Cardiac muscle cell (in vitro differentiated cells and primary cell): ENCODE results near the gene HINT3. TPM values are rescaled to one million over a fixed set of nuclear protein-coding genes. Genes with fewer than 3 reads are reported as not detected.
"Not testable (repeated sequence)": the region's sequence is repeated elsewhere in the genome, so short reads cannot be mapped to it uniquely, and the experiment has no call there.

Experiments used
- DNase-seq, 2 donors: peaks; one replicate each; pipeline versions ENCODE4 v3.0.0 to v3.0.0-alpha.2; 2010 to 2017; ENCODE audit warnings: low read depth in 1 of 2, low spot score in 1 of 2
- H3K27ac ChIP-seq: fragments of 200-600 bp; sonication (generic); 2 replicates; pipeline ENCODE4 v1.5.1; 2016
- H3K27me3 ChIP-seq: fragments of 200-600 bp; sonication (generic); 2 replicates; pipeline ENCODE4 v1.6.0; 2016; ENCODE audit warnings: control low read depth
- H3K36me3 ChIP-seq: fragments of 200-600 bp; sonication (generic); 2 replicates; pipeline ENCODE4 v1.5.1; 2016; ENCODE audit warnings: control low read depth
- H3K4me1 ChIP-seq: fragments of 200-600 bp; sonication (generic); 2 replicates; pipeline ENCODE4 v1.8.1; 2017; ENCODE audit warnings: low read depth, mild to moderate bottlenecking, mixed run types
- H3K4me3 ChIP-seq: fragments of 200-600 bp; sonication (generic); 2 replicates; pipeline ENCODE4 v1.5.1; 2016; ENCODE audit warnings: mild to moderate bottlenecking
- H3K9me3 ChIP-seq: fragments of 200-600 bp; sonication (generic); 2 replicates; pipeline ENCODE4 v1.5.1; 2017; ENCODE audit warnings: low read depth, mild to moderate bottlenecking, control low read depth
- polyA plus RNA-seq: library from polyadenylated mRNA; unstranded; fragments of >200 nt; fragmentation: Nextera tagmentation; extraction: Ambion mirVana; gene quantifications from 2 replicates; pipeline ENCODE4 v1.2.1, GENCODE V29; 2016
- total RNA-seq: library from RNA; depleted of rRNA; stranded (reverse); fragments of >200 nt; gene quantifications from 2 replicates; pipeline ENCODE4 v1.2.3, GENCODE V29; 2016
- TF ChIP-seq, protein P1 (sequence below): IDR thresholded peaks from 2 replicates; pipeline ENCODE4 v1.5.1; 2012; ENCODE audit warnings: low read depth, mild to moderate bottlenecking, low read length

The HINT3 gene
- total and polyA plus RNA-seq, 2 experiments from 2014 or later: 30.8 to 43.3 TPM

GRCh38 chr6:125931733-125932450 is 24.7 kb upstream of the HINT3 start:
- Histone ChIP-seq H3K4me1 (no peaks in the 10 kb centered on the region), H3K4me3 (no peak overlapping the region), H3K36me3 (peaks cover 3% of the 10 kb centered on the region), H3K27ac (no peak overlapping the region), H3K9me3 (no peaks in the 10 kb centered on the region), H3K27me3 (no peaks in the 10 kb centered on the region)
- TF ChIP-seq, protein P1, sequence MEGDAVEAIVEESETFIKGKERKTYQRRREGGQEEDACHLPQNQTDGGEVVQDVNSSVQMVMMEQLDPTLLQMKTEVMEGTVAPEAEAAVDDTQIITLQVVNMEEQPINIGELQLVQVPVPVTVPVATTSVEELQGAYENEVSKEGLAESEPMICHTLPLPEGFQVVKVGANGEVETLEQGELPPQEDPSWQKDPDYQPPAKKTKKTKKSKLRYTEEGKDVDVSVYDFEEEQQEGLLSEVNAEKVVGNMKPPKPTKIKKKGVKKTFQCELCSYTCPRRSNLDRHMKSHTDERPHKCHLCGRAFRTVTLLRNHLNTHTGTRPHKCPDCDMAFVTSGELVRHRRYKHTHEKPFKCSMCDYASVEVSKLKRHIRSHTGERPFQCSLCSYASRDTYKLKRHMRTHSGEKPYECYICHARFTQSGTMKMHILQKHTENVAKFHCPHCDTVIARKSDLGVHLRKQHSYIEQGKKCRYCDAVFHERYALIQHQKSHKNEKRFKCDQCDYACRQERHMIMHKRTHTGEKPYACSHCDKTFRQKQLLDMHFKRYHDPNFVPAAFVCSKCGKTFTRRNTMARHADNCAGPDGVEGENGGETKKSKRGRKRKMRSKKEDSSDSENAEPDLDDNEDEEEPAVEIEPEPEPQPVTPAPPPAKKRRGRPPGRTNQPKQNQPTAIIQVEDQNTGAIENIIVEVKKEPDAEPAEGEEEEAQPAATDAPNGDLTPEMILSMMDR: no peak
- no peak for DNase-seq

GRCh38 chr6:125932451-125932795 is 24.1 kb upstream of the HINT3 start:
- TF ChIP-seq, protein P1: no peak
- Histone ChIP-seq H3K4me1 (no peaks in the 10 kb centered on the region), H3K9me3 (no peaks in the 10 kb centered on the region), H3K4me3 (no peak overlapping the region), H3K27me3 (no peaks in the 10 kb centered on the region), H3K36me3 (peaks cover 3% of the 10 kb centered on the region), H3K27ac (no peak overlapping the region)
- no peak for DNase-seq

- not testable (repeated sequence) for H3K4me1 ChIP-seq, H3K27me3 ChIP-seq, H3K9me3 ChIP-seq, H3K36me3 ChIP-seq, DNase-seq, H3K4me3 ChIP-seq, H3K27ac ChIP-seq
Observed at GRCh38 chr6:125935520-125935919, 21.1 kb upstream of the HINT3 start.

- TF ChIP-seq, protein P1: no peak
- H3K36me3 ChIP-seq: no peaks in the 10 kb centered on the region
- H3K27ac ChIP-seq: no peak overlapping the region
- H3K4me1 ChIP-seq: peaks cover under 1% of the 10 kb centered on the region
- no peaks in the 10 kb centered on the region for H3K9me3 ChIP-seq
- no peak overlapping the region for H3K4me3 ChIP-seq
- H3K27me3 ChIP-seq: no peaks in the 10 kb centered on the region
- no peak for DNase-seq
Observed at GRCh38 chr6:125939026-125939425, 17.5 kb upstream of the HINT3 start.

DNA sequence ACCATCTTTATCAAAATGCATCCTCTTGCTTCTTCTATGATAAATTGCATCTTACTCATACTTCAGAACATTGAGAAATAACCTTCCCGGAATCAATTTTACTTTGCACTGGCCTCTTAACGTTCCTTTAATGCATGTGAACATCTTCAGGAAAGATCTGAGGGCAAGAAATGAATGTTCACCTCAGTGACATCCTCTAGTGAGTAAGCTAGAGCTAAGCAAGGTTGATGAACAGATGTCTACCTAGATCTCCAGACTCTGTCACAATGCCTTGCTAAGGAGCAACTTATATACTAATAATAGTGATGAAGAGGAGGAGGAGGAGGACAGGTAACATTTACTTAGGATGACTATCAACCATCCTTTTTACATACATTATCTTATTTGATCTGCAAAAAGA is 16.8 kb upstream of the HINT3 start:
- H3K4me3 ChIP-seq: no peak overlapping the region
- H3K9me3 ChIP-seq: no peaks in the 10 kb centered on the region
- H3K27me3 ChIP-seq: no peaks in the 10 kb centered on the region
- TF ChIP-seq, protein P1: no peak
- no peak for DNase-seq
- H3K4me1 ChIP-seq: peaks cover 8% of the 10 kb centered on the region
- H3K36me3 ChIP-seq: no peaks in the 10 kb centered on the region
- no peak overlapping the region for H3K27ac ChIP-seq

DNA sequence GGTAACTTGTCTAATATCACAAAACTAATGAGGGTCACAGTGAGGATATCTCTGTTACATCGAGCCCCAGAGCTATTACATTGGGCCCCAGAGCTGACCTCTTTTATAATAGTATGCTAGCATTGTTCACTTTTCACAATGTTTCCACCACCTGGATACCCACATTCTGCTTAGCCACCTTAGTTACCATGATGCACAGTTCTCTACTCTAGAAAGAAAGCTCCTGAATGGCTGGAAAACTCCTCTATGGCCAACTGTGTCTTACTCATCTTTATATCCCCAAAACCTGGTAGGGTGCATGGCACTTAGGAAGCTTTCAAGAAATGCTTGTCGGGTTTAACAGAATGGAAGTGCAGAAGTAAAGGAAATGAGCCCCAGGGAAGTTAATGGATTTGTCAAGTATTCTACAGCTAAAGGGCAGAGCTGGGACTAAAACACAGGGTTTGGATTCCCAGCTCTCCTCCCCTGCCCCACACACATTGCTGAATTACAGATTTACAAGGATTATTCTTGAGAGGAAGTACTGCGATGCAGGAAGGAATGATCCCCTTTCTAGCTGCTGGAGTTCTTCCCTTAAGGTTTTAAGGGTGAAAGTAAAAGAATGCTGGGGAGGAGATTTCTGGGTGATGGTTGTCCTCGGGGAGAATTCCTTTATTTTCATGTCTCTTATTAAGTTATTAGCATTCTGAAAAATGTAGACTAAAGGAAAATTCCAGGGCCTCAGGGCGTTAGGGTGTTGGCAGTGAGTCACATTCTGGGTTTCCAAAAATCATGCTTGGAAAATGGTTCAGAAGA is 16.1 kb upstream of the HINT3 start:
- Histone ChIP-seq H3K27me3 (no peaks in the 10 kb centered on the region), H3K9me3 (no peaks in the 10 kb centered on the region), H3K27ac (no peak overlapping the region), H3K4me3 (no peak overlapping the region), H3K4me1 (peaks cover 13% of the 10 kb centered on the region), H3K36me3 (no peaks in the 10 kb centered on the region)
- DNase-seq: peak in 1 of 2 donors; percentile 32
- TF ChIP-seq, protein P1: no peak
